ENCODE results near the gene AMOTL2.

AMOTL2 gene

GRCh38 chr3:134374105-134374790 is at the start of gene AMOTL2:
Gene AMOTL2, minus strand, starts transcription at chr3:134374447. Its CDS starts 3,014 bp downstream, at chr3:134371433.
- Mint-ChIP-seq H3K9me3 (no peaks in the 10 kb centered on the region), H3K27me3 (peaks cover 81% of the 10 kb centered on the region), H3K4me3 (peak within 1 kb of the TSS; percentile 81 to 83), H3K4me1 (peaks cover 16% of the 10 kb centered on the region), H3K27ac (no peak within 1 kb of the TSS)
- peak in 1 of 2 donors; percentile 18 for DNase-seq
- peak; percentile 67 for ATAC-seq

GRCh38 chr3:134423153-134423552 is 48.9 kb upstream of the AMOTL2 start:
- Mint-ChIP-seq H3K27ac (no peak overlapping the region), H3K4me1 (no peaks in the 10 kb centered on the region), H3K9me3 (no peaks in the 10 kb centered on the region), H3K4me3 (no peak overlapping the region), H3K27me3 (no peaks in the 10 kb centered on the region)
- DNase-seq (no peak), ATAC-seq (no peak)

DNA sequence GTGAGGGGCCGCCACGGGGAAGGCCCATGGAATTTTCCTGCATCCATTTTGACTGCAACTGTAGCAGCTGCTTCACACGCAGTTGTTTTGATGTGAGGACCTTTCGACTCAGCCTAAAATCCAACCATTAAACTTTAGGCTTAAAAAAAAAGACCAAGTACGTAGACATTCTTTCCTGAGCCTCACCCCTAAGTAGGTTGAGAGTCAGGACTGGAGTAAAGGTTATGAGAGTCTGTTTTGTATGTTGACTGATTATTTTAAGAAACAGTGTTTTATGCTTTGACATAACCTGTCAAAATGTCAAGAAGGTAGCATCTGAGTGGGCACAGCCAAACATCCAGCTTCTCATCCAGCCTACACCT is 45.7 kb upstream of the AMOTL2 start:
- H3K4me1 Mint-ChIP-seq: no peaks in the 10 kb centered on the region
- no peak overlapping the region for H3K27ac Mint-ChIP-seq
- H3K4me3 Mint-ChIP-seq: no peak overlapping the region
- H3K27me3 Mint-ChIP-seq: no peaks in the 10 kb centered on the region
- no peak for ATAC-seq
- no peaks in the 10 kb centered on the region for H3K9me3 Mint-ChIP-seq
- no peak for DNase-seq

DNA sequence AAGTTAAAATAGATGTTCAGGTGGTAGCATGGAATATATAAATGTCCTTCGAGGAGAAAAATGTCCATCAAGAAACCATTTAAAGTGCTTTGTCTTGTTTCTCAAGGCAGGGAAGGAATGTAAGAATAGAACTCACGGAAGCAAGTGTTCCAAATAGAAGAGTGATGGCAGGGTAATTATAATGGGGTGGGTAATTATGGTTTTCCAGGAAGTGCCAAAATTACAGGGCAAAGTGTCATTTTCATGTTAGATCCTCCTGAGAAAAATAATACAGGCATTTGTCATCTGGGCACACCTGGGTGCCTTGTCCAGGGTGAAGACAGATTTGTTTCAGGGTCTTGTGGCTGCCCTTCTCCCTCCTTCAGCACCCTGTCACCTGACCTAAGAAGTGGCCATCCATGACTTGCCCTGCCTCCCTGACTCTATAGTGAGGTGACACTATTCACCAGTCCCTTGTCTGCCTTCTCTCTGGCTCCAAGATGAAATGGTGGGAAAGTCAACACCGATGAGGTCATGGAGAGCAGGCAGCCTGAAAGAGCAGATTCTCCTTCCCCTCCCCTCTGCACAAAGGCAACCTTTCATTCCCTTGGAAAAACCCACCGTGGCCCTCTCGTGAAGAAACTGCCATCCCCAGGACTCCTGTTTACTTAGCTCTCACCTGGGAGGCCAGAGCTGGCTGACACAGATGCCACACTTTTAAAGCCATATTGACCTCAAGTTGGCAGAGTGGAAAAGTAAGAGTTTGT is 45.1 kb upstream of the AMOTL2 start:
- Mint-ChIP-seq H3K27me3 (no peaks in the 10 kb centered on the region), H3K9me3 (no peaks in the 10 kb centered on the region), H3K4me3 (no peak overlapping the region), H3K27ac (no peak overlapping the region), H3K4me1 (no peaks in the 10 kb centered on the region)
- DNase-seq: no peak
- ATAC-seq: no peak

- Mint-ChIP-seq H3K4me1 (peaks cover 7% of the 10 kb centered on the region), H3K4me3 (no peak overlapping the region), H3K27ac (no peak overlapping the region), H3K9me3 (peaks cover 0 to under 1% of the 10 kb centered on the region in 2 donors), H3K27me3 (peaks cover 69% of the 10 kb centered on the region)
- DNase-seq (no peak), ATAC-seq (no peak)
These were observed 34.8 kb upstream of the AMOTL2 start for GRCh38 chr3:134409041-134409440.

GRCh38 chr3:134407239-134407625 is 33.0 kb upstream of the AMOTL2 start:
- DNase-seq (no peak), ATAC-seq (no peak)
- Mint-ChIP-seq H3K4me1 (peaks cover 7% of the 10 kb centered on the region), H3K4me3 (no peak overlapping the region), H3K27ac (no peak overlapping the region), H3K27me3 (peaks cover 75% of the 10 kb centered on the region), H3K9me3 (peaks cover 8 to 19% of the 10 kb centered on the region in 2 donors)

- no peak overlapping the region for H3K27ac Mint-ChIP-seq
- H3K4me1 Mint-ChIP-seq: peaks cover 7% of the 10 kb centered on the region
- no peak for ATAC-seq
- peaks cover 15 to 25% of the 10 kb centered on the region in 2 donors for H3K9me3 Mint-ChIP-seq
- DNase-seq: no peak
- peaks cover 81% of the 10 kb centered on the region for H3K27me3 Mint-ChIP-seq
- peak overlapping the region in 1 of 2 donors; percentile 48 for H3K4me3 Mint-ChIP-seq
These were observed 32.3 kb upstream of the AMOTL2 start for GRCh38 chr3:134406331-134407238.

DNA sequence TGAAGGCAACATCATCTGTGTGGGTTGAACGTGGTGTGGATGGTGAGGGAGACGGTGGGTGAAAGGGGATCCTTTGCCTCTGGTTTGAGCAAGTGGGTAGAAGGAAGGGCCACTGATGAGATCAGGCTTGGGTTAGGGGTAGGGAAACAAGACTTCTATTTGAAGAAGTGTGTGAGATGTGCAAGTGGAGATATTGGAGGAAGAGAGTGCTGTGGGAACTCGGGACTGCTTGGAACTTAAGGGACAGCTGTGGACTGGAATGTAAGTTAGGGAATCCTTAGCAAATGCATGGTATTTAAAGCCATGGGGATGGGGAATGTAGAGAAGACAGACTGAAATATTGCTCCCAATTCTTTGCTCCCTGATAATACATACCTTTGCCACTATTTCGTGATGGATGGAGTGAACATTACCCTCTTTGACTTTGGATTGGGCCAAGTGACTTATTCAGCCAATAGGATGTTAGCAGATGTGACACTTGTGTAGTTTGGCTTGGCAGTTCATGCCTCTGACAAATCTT is 30.2 kb upstream of the AMOTL2 start:
- no peak for ATAC-seq
- H3K9me3 Mint-ChIP-seq: peaks cover 19 to 28% of the 10 kb centered on the region in 2 donors
- no peak overlapping the region for H3K4me3 Mint-ChIP-seq
- peaks cover 89% of the 10 kb centered on the region for H3K27me3 Mint-ChIP-seq
- H3K27ac Mint-ChIP-seq: no peak overlapping the region
- peaks cover 7% of the 10 kb centered on the region for H3K4me1 Mint-ChIP-seq
- DNase-seq: no peak

DNA sequence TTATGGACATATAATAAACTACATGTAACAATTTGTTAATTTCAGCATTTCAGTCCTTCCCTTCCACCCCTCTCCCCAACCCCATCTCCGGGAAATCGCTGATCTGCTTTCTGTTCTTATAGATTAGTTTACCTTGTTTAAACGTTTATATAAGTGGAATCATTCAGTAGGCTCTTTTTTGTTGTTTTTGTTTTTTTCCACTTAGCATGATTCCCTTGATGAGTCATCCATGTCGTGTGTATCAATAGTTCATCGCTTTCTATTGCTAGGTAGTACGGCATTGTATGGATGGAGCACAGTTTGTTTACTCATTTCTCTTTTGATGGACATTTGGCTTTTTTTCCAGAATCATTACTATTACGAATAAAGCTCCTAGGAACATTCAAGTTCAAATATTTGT is 23.5 kb upstream of the AMOTL2 start:
- Mint-ChIP-seq H3K27me3 (peaks cover 63% of the 10 kb centered on the region), H3K4me3 (no peak overlapping the region), H3K27ac (no peak overlapping the region), H3K4me1 (no peaks in the 10 kb centered on the region), H3K9me3 (peaks cover 15% of the 10 kb centered on the region in 2 donors)
- DNase-seq (no peak), ATAC-seq (no peak)

- Mint-ChIP-seq H3K27me3 (peaks cover 56% of the 10 kb centered on the region), H3K27ac (no peak overlapping the region), H3K4me1 (no peaks in the 10 kb centered on the region), H3K9me3 (no peaks in the 10 kb centered on the region), H3K4me3 (no peak overlapping the region)
- no peak for DNase-seq
- ATAC-seq: no peak
These were observed 20.9 kb upstream of the AMOTL2 start for GRCh38 chr3:134395103-134395502.

GRCh38 chr3:134394380-134394779 is 20.1 kb upstream of the AMOTL2 start:
- H3K27ac Mint-ChIP-seq: no peak overlapping the region
- DNase-seq (no peak), ATAC-seq (no peak)
- H3K4me3 Mint-ChIP-seq: no peak overlapping the region
- H3K27me3 Mint-ChIP-seq: peaks cover 56% of the 10 kb centered on the region
- H3K9me3 Mint-ChIP-seq: no peaks in the 10 kb centered on the region
- no peaks in the 10 kb centered on the region for H3K4me1 Mint-ChIP-seq

GRCh38 chr3:134393074-134393473 is 18.8 kb upstream of the AMOTL2 start:
- H3K9me3 Mint-ChIP-seq: no peaks in the 10 kb centered on the region
- ATAC-seq: no peak

GRCh38 chr3:134392336-134392983 is 18.2 kb upstream of the AMOTL2 start:
- Mint-ChIP-seq H3K4me1 (no peaks in the 10 kb centered on the region), H3K4me3 (no peak overlapping the region), H3K27ac (no peak overlapping the region), H3K27me3 (peaks cover 65% of the 10 kb centered on the region), H3K9me3 (no peaks in the 10 kb centered on the region)
- DNase-seq (no peak), ATAC-seq (no peak)

More at GRCh38 chr3:134393074-134393473, 18.8 kb upstream of the AMOTL2 start:
- Mint-ChIP-seq H3K4me3 (no peak overlapping the region), H3K27ac (no peak overlapping the region), H3K4me1 (no peaks in the 10 kb centered on the region), H3K27me3 (peaks cover 59% of the 10 kb centered on the region)
- no peak for DNase-seq

DNA sequence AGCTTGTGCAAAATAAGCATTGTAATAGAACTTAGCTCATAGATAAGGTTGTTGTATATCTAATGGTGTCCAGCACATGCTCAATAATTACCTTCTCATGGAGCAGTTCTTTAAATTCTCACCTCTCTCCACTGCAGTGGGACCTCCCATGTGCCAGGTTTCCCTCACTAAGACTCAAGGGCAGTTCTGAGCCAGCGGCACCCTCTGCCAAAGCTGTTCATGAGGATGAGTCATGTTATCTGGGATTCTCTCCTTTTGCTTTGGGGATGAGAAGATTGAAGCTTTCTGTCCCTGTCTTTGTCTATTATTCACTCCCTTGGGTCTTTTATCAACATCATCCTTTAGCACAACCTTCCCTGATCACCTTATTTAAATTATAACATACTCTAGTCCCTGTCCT is 15.6 kb upstream of the AMOTL2 start:
- Mint-ChIP-seq H3K27me3 (peaks cover 47% of the 10 kb centered on the region), H3K27ac (no peak overlapping the region), H3K4me3 (no peak overlapping the region), H3K4me1 (no peaks in the 10 kb centered on the region), H3K9me3 (no peaks in the 10 kb centered on the region)
- no peak for DNase-seq
- no peak for ATAC-seq
